Measurements from ENCODE around the gene SLC6A3.
"Not testable (repeated sequence)": the region's sequence is repeated elsewhere in the genome, so short reads cannot be mapped to it uniquely, and the experiment has no call there.

Gene SLC6A3

DNA sequence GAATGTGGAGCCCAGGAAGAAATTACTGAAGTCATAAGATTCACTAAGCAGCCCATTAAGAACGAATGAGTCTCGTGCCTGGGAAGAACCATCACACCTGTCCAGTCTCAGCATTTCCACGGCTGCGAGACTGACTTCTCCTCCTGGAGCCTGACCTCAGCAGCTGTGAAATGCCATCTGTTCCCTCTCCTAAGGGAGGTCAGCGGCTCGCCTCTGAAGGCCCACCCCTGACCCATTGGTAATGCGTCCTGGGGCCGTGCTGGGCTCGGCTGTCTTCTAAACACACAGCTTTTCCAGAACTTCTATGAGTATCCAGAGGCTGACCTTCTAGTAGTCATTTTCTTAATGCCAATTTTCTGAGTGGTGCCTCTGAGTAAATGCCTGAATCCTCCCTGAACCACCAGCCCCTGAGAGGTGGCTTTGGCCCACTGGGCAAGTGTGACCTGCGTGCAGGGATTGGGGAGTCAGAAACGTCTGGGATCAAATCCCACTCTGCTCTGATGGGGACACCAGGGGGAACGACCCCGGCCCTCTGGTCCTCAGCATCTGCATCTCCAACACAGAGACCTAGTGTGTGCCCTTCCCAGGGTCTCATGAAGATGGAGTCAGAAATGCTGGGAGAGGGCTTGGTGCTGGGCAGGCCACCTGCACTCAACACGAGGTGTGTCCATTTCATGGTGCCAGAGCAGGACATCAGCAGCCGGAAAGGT lies 5.7 kb downstream of the SLC6A3 start:
- DNase-seq, result no peak

DNA sequence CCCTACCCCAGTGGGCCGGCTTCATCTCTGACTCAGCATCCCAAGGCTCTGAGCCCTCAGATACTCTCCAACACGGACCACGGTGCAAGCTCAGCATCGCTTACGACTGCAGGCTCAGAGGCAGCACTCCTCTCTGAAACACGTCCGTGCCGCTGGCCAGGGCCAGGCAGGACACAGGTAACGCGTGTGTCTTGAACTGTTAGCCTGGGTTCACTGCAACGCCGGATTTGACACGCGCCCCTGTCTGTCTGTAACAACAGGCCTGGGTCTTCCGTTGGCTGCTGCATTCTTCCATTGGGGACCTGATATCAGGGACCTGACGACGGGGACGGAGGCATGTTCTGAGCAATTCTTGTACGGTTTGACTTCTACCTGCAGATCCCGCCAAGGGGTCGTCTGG lies 6.4 kb downstream of the SLC6A3 start:
- no peak for DNase-seq

DNA sequence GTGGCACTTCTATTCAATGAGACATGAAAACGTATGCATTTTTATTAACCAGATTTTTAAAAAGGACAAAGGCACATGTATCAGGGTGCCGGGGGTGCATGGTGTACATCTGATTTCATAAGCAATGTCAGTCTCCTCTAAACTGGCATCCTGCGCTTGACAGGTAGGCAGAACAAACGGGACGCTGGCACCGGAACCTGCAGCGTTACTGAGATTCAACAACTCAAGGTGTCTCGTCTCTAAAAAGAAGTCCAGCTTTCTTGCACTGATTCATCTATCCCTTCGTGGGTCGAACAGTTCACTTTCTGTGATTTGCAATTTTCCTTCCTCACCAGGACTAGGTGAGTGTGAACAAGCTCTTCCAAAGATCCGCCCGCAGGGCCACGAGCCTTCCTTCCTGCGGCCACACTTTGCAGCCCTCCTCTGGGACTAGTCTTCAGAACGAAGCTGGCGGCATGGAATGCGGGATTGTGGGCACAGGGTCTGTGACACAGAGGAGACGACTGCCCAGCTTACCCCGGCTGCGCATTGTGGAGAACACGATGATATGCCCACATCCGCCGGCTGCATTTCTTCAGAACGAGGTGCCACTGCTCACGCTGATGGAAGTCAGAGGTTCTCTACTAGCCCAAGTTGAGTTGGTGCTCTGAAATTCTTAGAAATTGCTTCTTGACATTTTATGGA lies 7.2 kb downstream of the SLC6A3 start:
- DNase-seq, result no peak

DNA sequence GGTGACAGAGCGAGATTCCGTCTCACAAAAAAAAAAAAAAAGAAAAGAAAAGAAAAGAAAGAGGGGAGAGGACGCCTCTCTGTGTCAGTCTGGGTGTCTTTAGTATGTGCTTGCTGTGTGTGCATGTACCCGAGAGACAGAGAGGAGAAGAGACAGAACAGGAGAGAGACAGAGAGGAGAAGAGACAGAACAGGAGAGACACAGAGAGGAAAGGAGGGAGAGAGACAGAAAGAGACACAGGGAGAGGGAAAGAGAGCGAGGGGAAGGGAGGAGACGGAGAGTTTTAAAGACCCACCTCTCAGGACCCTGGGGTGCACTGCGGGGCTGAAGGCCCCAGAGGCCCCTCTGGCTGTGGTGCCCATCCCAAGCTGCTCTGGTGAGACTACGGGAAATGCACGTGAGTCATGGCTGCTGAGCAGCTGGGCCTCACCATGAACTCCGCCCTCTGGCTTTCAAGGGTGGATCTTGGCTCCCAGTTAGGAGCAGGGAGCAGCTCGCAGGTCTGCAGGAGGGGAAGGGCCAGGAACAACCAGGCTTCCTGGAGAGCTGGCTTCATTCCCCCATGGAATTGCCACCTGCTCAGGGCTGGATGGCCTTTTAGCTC lies 7.9 kb downstream of the SLC6A3 start:
- no peak for DNase-seq

DNA sequence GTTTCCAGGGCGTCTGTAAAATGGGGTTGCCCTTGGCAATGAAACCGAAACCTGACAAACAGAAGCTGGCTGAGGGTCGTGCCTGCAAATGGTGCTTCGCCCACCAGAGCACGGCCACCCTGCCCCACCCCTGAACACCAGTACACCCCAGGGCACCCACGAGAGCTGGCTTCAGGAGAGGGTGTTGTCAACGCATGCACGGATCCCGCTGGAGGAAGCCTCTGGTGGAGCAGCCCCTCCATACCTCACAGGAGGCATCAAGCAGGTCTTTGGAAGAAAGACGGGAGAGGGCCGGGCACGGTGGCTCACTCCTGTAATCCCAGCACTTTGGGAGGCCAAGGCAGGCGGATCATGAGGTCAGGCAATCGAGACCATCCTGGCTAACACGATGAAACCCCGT lies 8.6 kb downstream of the SLC6A3 start:
- DNase-seq, result no peak

DNA sequence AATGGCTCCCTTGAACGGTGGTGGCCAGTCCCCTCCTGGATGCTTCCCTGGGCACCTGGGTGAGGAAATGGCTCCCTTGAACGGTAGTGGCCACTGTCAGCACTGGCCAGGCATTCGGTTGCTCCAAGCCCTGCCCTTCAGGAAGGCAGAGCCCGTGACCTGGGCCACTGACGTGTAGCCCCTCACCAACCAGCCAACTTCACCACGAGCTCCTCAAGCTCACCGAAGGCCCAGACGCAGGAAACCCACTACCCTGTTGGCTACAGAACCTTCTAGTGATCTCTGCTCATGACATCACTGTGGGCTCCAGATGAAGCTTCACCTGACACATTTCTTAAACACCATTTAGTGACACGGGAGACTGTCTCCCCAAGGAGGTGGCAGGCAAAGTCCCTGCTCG lies 9.2 kb downstream of the SLC6A3 start:
- no peak for DNase-seq

DNA sequence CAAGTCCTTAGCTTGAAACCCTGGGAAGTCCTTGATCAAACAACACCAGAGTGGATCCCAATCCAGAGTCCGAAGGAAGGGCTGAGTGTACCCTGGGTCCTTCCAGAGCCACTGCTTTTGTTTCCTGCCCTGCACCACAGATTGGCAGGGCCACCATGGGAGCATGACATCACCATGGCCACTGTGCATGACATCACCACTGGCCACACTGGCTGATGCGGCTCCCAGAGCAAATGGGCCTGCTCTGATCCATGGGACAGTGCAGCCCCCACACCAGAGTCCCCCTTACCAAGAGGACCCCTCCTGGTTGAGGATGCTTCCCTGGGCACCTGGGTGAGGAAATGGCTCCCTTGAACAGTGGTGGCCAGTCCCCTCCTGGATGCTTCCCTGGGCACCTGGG lies 9.9 kb downstream of the SLC6A3 start:
- DNase-seq, result no peak

DNA sequence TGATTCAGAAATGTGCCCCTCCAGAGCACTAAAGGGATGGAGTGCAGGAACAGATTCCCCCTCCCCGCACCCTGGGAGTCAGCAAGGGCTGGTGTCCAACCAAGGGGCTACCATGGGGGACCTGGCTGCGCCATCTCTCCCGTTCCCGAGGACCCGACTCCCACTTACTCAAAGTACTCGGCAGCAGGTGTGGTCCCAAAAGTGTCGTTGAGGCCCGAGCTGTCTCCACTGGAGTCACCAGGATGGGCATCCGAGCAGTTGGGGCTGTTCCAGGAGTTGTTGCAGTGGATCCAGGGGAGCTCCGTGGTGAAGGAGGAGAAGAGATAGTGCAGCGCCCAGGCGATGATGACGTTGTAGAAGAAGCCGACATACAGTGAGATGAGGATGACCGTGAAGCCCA lies 12.9 kb downstream of the SLC6A3 start:
- no peak for DNase-seq

DNA sequence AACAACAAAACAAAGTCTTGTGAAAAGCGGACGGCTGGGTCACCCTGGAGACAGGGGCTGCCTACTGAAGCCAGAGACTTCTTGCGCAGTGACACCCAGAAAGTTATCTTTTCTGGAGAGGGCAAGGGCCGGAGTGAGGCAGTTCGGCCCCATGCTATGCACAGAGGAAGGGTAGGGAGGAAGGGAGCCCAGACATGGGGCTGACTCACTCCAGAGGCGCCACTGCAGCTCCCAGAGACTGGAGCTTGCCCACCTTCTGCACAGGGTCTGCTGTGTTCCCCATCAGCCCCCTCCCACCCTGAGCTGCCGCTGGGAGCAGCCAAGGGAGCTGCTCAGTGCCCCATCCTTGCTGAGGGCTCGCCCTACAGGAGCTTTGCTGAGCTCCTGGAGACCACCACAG lies 13.3 kb downstream of the SLC6A3 start:
- DNase-seq, result no peak

DNA sequence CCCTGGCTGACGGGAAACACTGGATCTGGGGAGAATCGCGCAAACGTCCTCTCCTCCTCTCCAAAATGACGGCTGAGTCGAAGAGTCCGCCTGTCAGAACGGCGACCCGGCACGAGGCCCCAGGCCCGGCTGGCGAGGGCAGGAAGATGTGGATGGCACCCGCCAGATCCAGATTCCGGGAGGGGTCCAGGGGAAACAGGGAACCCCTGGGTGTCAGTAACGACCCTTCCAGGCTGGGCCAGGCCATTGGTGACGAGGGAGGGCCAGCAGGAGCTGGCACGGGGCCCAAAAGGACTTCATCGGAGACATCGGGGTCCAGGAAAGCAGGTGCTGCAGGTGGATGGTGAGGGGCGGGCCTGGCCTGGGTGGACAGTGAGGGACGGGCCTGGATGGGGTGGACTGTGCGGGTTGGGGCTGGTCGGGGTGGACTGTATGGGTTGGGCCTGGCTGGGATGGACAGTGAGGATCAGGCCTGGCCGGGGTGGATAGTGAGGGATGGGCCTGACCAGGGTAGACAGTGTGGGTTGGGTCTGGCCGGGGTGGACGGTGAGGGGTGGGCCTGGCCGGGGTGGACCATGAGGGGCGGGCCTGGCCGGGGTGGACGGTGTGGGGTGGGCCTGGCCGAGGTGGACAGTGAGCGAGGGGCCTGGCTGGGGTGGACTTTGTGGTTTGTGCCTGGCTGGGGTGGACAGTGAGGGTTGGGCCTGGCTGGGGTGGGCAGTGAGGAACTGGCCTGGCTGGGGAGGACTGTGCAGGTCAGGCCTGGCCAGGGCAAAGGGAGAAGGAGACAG lies 14.0 kb downstream of the SLC6A3 start:
- no peak for DNase-seq

DNA sequence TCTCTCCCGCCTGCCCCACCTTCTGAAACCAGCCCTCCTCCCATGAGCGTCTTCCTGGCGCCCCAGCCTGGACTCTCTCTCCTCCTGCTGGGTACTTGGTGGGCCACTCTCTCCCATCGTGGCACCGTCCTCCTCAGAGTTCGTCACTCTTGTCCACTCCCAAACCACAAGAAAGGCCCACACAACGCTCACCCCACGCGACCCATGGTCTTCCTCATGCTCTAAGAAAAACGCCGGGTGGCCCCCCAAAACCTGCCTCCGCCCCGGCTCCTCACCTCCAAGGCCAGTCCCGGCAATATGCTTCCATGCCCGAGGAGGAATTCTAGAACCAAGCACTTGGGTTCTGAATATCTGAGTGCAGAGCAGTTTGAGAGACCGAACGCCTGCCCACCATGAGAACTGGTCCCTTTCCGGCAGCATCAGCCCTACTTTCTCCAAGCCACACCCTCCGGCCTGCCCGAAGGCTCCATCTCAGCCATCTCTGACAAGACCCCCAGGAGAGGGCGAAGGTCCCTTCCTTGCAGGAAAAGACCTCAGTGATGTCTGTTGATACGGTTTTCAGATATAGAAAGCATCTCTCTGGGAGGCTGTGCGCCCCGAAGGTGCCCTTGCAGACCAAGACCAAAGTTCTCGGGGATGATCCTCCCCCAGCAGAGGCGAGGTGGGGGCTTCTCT lies 15.0 kb downstream of the SLC6A3 start:
- no peak for DNase-seq

DNA sequence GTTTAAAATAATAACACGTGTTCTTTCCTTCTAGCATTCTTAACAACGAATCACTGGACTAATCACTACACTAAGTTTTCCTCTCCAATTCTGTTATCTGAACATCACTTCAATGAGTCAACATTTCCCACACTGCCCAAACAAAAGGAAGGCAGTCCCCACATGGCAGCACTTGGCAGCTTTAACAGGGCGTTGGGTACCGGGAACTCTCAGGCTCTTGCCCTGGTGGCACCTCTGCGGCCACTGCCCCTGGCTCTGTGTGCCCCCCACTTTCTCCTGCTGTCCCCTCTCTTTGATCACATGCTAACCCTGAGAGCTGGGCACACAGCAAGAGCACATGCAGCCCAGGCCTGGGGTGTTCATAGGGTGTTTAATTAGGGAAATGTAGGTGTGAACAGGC lies 15.7 kb downstream of the SLC6A3 start:
- DNase-seq, result no peak

DNA sequence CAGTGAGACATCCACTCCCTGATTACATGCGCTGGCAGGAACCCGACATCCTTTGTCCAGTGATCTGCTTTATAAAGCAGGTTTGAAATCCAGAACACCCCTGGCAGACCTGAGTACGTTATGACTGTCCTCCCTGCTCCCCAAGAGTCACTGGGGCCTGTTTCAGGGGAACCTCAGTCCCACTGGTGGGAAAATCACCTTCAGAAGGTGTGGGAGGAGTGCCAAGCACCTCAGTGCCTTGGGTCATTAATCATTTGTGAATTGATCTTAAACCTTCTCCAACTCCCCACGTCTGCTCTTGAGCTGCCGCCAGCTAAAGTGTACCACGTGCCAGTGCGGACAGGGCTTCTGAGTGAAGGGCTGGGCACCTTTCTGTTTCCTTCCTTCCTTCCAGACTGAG lies 16.2 kb downstream of the SLC6A3 start:
- no peak for DNase-seq

DNA sequence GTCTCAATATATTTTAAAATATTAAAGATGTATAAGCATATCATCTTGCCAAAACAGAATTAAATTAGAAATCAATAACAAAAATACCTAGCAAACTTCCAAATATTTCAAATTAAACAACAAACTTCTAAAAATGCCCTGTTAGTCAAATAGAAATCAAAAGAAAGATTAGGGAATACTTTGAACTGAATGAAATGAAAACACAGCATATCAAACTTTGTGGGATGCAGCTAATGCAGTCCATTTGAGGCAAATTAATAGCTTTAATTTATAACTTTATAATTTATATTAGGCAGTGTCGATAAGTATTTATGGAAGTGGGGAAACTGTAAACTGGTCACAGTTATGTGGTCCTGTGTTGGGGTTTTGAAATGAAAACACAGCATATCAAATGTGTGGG lies 17.1 kb downstream of the SLC6A3 start:
- no peak for DNase-seq

DNA sequence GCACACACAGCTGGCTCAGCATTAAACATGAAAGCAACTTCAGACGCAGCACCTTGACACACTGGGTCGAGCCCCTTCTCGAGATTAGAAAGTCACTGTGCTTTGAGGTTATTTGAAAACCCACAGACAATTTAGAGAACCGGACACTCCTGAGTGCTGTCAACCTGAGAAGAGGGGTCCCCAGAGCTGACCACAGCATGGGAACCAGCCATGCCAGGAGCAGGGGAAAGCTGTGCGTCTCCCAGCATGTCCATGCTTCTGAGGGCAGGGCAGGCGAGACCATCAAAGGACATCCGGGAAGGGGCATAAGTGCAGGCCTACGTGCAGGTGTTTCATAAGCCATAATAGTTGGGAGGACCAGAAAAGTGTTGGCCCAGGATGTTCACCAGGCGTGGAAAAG lies 20.5 kb downstream of the SLC6A3 start:
- DNase-seq, result no peak

DNA sequence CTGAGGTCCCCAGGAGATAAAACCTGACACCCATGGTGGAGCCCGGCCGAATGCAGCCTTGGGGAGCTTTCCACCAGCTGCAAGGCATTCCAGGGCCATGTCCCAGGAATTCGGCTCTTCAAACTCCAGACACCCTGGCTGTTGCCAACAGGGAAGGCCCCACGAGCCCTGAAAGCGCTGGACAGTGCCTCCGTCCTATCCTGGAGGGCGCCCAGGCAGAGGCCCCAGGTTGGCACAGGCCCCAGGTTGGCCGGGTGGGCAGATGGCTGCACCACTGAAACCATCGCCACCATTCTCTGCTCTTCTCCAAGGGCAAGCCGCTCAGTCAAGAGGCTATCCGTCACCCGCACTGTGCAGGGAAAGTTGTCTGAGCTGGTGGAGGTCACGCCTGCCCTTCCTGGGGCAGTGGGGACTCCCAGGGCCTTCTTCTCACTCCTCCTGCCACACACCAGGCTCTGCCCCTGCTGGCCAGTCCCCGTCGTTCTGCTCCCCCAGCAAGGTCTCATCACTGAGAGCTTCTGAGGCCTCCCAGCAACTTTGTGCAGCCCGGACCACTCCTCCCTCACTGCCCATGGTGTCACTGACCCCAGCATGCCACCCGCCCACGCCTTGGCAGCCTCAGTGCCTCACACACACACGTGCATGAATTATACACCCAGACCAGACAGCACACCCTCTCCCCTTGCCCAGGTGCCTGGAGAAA lies 21.2 kb downstream of the SLC6A3 start:
- no peak for DNase-seq

DNA sequence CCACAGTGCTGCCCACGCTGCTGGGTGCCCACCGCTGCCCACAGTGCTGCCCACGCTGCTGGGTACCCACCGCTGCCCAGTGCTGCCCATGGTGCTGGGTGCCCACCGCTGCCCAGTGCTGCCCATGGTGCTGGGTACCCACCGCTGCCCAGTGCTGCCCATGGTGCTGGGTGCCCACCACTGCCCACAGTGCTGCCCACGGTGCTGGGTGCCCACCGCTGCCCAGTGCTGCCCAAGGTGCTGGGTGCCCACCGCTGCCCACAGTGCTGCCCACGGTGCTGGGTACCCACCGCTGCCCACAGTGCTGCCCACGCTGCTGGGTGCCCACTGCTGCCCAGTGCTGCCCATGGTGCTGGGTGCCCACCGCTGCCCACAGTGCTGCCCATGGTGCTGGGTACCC lies 22.7 kb downstream of the SLC6A3 start:
- DNase-seq, result not testable (repeated sequence)

DNA sequence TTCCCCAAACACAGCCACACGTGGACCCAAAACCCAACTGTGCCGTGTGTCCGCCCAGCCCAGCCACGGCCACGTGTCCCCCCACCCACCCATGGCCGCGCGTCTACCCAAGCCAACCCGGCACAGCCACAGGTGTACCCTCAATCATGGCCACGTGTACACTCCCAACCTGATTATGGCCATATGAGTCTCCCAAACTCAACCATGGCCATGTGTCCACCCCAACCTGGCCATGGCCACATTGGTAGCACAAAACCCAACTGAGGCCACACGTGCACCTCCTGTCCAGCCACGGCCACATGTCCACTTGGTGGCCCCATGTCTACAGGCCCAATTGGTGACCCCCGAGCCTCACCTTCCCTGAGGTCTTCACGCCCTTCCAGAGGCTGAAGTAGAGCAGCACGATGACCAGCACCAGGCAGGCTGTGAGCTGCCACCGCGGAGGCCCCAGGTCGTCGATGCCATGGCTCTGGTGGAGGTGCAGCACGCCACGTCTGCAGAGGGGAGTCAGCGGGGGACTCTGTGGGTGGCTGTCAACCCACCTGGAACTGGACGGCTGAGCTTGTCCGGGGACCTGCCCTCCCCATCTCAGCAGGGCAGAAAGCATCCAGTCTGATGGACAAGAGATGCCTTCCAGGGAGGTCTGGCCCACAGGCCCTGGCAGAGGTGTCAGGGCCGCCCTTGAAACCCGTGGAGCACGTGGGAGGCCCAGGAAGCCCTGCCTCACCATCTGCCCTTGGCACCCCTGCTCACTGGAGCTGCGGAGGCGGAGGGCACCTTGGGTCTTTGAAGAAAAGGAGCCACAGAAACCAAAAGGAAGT lies 23.5 kb downstream of the SLC6A3 start:
- no peak for DNase-seq

DNA sequence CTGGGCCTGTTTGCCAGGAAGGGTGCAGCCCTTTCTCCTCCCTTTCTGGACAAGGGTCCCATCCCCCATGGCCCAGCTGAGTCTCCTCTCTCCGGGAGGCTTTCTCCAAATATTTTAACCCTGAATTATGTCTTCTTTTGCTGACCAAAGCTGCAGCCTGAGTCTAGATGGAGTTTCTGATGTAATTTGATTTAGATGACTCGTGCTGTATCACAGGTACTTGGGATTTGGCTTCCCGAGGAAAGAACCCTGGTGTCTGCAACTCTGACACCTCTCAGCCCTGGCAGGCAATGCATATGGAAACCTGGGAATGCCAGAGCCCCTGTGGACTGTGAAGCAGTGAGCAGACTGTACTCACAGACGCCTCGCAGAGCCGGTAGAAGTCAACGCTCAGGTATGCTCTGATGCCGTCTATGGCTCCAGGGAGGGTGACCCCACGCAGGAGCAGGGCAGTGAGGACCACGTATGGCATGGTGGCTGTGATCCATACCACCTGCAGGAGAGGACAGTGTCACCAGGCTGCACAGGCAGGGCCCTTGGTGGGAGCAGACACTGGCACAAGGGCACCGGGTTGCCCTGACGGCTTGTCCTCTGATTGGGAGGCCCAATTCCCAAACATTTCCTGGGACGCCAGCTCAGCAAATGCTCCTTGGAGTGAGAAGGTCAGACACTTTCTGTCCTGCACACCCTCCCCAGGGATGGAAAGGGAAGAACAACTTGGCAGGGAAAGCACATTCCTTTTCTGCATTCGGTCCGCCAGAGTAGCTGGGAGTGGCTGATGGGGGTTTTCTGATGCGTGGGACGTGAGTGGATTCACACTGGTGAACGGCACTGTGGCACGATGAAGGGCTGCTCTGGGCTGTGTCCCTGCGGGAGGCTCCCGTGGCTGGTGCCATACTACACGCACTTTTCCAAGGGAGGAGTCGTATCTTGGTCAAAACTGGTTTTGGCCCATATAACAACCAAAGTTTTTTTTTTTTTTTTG lies 24.7 kb downstream of the SLC6A3 start:
- no peak for DNase-seq
